G401.6 (cell line): ENCODE data around the gene ZC3H15.

ENCODE experiments used
- FAIRE-seq: peaks from 2 replicates; lab custom pipeline; 2012; peaks lifted over from hg19 to GRCh38; lab: Jason Lieb, UNC

ZC3H15 gene

DNA sequence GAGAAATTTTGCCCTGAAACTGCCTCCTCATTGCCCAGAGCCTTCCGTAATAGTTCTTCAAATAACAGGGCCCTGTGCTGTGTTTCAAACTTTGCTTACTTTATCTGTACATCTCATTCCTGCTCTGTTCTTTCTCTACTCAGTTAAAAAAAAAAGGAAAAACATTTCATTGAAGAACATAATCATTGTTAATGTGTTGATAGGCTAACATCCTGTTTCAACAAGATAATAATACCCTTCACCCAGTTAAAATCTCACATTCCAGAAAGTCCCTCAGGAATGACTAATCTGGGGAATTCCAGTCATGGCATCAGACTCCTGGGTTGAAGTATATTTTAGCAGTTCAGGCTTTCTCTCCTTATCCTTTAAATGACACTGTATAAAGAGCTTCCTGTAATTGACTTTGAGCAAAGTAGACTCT is 58.2 kb downstream of the ZC3H15 start:
- peak; percentile 100 for FAIRE-seq

GRCh38 chr2:186546846-186547245 is 60.8 kb downstream of the ZC3H15 start:
- peak; percentile 8 for FAIRE-seq

DNA sequence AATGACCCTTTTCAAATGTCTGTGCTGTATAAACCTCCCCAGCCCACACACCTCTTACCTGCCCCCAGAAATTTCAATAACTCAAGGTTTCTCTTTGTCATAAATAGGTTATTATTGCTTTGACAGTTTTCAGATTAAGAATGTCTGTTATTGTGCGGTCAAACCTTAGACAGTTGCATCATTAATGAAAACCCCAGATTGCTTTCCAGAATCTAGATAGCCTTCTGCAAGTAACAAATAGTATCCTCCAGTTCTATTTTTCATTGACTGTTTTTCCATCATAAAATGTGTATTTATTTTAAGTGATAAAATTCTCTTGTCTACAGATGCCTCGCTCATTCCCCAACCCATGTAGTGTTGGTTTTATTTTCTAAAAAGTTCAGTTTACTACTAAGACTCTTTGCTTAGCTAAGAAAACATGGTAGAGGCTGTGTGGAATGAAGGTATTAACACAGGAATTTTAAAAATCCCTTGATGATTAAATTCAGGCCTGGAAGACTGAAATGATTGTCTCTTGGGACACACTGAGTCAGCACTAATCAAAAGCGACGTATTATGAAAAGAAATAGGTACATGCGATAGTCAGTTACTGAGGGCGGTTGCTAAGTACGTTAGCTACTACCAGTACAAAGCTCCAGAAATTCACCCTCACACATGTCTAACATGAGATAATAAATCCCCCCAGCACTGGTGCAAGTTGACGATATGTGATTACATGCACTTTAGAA is 65.4 kb downstream of the ZC3H15 start:
- FAIRE-seq: peak; percentile 6

GRCh38 chr2:186554429-186554828 is 68.4 kb downstream of the ZC3H15 start:
- no peak for FAIRE-seq

GRCh38 chr2:186554850-186555671 is 69.0 kb downstream of the ZC3H15 start:
- FAIRE-seq: peak; percentile 85

GRCh38 chr2:186558512-186559276 is 72.6 kb downstream of the ZC3H15 start:
- no peak for FAIRE-seq
